KMS-11 (cell line): ENCODE results near the gene MRPL39.

Experiments
- H2AFZ ChIP-seq: fragments of 200-600 bp; sonication (generic); 2 replicates; pipeline ENCODE4 v1.6.1; 2016; ENCODE audit warnings: antibody characterized with exemption, mixed run types, low read depth
- H3K27ac ChIP-seq: fragments of 200-600 bp; sonication (generic); 2 replicates; pipeline ENCODE4 v1.6.1; 2016; ENCODE audit warnings: mild to moderate bottlenecking, mixed run types
- H3K27me3 ChIP-seq: fragments of 200-600 bp; sonication (generic); 2 replicates; pipeline ENCODE4 v1.6.1; 2017; ENCODE audit warnings: mild to moderate bottlenecking, low read depth, mixed run types, moderate library complexity; ENCODE audit not compliant: insufficient read depth
- H3K36me3 ChIP-seq: fragments of 200-600 bp; sonication (generic); 2 replicates; pipeline ENCODE4 v1.6.1; 2017; ENCODE audit warnings: mild to moderate bottlenecking, mixed run types; ENCODE audit not compliant: insufficient read depth
- H3K4me1 ChIP-seq: fragments of 200-600 bp; sonication (generic); 2 replicates; pipeline ENCODE4 v1.6.1; 2016; ENCODE audit warnings: mild to moderate bottlenecking, low read depth, mixed run types; ENCODE audit not compliant: poor library complexity, severe bottlenecking
- H3K4me2 ChIP-seq: fragments of 200-600 bp; sonication (generic); 2 replicates; pipeline ENCODE4 v1.7.0; 2016; ENCODE audit warnings: mild to moderate bottlenecking, mixed run types
- H3K4me3 ChIP-seq: fragments of 200-600 bp; sonication (generic); IDR thresholded peaks from 2 replicates; pipeline ENCODE4 v1.6.1; 2017; ENCODE audit warnings: low read depth, low read length, mixed read lengths; ENCODE audit not compliant: insufficient read depth
- H3K79me2 ChIP-seq: fragments of 200-600 bp; sonication (generic); 2 replicates; pipeline ENCODE4 v1.6.1; 2016; ENCODE audit warnings: low read depth, mixed run types; ENCODE audit not compliant: insufficient read depth
- H3K9ac ChIP-seq: fragments of 200-600 bp; sonication (generic); 2 replicates; pipeline ENCODE4 v1.6.1; 2016; ENCODE audit warnings: mild to moderate bottlenecking, mixed run types
- H4K20me1 ChIP-seq: fragments of 200-600 bp; sonication (generic); 2 replicates; pipeline ENCODE4 v1.6.1; 2016; ENCODE audit warnings: mild to moderate bottlenecking, mixed run types; ENCODE audit not compliant: insufficient read depth
- TF ChIP-seq, protein P1 (sequence below): fragments of 200-600 bp; sonication (generic); conservative IDR thresholded peaks from 2 replicates; pipeline ENCODE4 v1.6.1; 2017; ENCODE audit warnings: low read depth, mild to moderate bottlenecking, antibody characterized with exemption, low read length, moderate library complexity, mixed read lengths

The MRPL39 gene

DNA sequence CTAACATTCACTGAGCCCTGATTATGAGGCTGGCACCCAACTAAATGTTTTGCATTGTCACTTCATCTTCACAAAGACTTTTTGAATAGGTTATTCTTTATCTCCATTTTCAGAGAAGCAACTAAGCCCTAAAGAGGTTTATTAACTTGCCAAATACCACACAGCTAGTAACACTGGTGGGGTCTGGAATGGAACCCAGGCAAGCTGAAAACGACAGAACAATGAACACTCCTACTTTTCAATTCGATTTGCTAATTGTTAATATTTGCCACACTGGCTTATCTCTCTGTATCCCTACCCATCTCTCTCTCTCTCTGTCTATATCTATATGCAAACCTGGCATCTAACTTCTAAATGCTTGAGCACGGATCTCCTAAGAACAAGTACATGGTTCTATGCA, 40.6 kb downstream of the MRPL39 start:
- H3K9ac ChIP-seq = no peak overlapping the region
- H3K36me3 ChIP-seq = no peaks in the 10 kb centered on the region
- no peak overlapping the region for H3K4me3 ChIP-seq
- no peaks in the 10 kb centered on the region for H3K79me2 ChIP-seq
- TF ChIP-seq, protein P1, sequence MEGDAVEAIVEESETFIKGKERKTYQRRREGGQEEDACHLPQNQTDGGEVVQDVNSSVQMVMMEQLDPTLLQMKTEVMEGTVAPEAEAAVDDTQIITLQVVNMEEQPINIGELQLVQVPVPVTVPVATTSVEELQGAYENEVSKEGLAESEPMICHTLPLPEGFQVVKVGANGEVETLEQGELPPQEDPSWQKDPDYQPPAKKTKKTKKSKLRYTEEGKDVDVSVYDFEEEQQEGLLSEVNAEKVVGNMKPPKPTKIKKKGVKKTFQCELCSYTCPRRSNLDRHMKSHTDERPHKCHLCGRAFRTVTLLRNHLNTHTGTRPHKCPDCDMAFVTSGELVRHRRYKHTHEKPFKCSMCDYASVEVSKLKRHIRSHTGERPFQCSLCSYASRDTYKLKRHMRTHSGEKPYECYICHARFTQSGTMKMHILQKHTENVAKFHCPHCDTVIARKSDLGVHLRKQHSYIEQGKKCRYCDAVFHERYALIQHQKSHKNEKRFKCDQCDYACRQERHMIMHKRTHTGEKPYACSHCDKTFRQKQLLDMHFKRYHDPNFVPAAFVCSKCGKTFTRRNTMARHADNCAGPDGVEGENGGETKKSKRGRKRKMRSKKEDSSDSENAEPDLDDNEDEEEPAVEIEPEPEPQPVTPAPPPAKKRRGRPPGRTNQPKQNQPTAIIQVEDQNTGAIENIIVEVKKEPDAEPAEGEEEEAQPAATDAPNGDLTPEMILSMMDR = no peak
- no peak overlapping the region for H3K27ac ChIP-seq
- no peaks in the 10 kb centered on the region for H3K27me3 ChIP-seq
- no peaks in the 10 kb centered on the region for H4K20me1 ChIP-seq
- peaks cover 4% of the 10 kb centered on the region for H3K4me1 ChIP-seq
- H3K4me2 ChIP-seq = no peak overlapping the region
- no peak overlapping the region for H2AFZ ChIP-seq

DNA sequence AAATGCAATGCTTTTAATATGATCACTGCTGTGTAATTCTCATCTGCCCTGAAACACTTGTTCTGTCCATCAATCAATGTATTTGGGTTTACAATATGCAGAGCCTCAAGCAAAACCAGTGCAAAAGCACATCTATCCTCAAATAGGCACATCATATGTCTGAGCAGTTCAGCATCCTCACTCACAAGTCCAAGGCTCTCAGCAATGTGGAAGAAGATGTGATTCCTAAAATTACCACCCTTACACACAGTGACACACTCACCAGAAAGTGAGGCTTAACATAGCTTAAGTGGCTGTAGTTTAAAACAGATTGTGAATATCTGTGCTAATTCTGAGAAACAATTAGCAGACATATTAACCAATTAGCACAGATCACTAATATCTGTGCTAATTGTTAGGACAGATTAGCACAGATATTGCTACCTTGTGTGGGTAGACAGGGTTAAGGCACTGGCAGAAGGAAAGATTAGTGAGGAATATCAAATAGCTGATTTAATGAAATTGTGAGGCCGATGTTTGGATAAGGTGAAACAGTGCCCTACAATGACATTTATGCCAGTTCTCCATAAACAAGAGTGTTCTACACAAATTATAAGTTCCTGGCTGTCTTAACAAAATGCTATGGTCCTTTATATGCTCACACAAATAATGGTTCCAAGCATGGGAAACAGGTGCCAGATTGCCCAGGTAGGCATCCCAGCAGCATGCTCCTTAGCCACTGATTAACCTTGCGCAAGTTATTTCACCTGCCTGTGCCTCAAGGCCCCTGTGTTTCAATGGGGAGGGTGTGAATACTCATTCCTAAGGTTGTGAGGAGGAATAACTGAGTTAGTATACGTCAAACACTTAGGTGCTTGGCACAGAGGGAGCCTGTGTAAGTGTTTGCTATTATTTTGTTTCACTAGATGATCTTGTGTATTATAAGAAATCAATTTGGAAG, 41.7 kb downstream of the MRPL39 start:
- Histone ChIP-seq H2AFZ (no peak overlapping the region), H3K27me3 (no peaks in the 10 kb centered on the region), H3K4me3 (no peak overlapping the region), H3K9ac (no peak overlapping the region), H3K4me1 (peaks cover 4% of the 10 kb centered on the region), H3K27ac (no peak overlapping the region), H3K4me2 (no peak overlapping the region), H3K36me3 (no peaks in the 10 kb centered on the region), H4K20me1 (no peaks in the 10 kb centered on the region), H3K79me2 (no peaks in the 10 kb centered on the region)
- TF ChIP-seq, protein P1 = no peak

DNA sequence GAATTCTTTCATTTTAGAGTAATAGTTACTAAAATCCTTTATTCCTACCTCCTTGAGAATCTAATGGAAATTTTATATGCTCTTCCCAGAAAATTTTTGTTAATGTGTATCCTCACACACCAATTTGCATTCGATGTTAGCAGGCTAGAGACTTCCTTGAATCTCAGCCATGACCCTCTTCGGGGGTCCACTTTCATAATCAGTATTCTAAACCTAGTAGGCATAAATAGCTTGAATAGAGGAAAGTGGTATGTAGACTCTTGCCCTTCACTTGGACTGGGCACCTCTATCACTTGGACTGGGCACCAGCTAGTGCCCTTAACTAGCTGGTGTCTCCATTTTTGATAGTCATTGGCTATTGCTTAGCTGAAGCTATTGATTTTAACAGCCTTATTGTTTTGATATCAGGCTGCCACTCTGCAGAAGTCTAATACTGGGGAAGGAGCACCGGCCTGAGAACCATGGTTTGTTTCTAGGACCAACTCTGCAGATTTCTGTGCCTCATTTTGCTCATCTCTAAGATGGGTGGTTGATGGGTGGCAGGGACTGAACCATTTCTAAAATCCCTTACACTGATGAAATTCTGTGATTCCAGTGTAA, 42.8 kb downstream of the MRPL39 start:
- H3K4me3 ChIP-seq = no peak overlapping the region
- no peaks in the 10 kb centered on the region for H3K79me2 ChIP-seq
- no peaks in the 10 kb centered on the region for H4K20me1 ChIP-seq
- no peaks in the 10 kb centered on the region for H3K36me3 ChIP-seq
- H2AFZ ChIP-seq = no peak overlapping the region
- TF ChIP-seq, protein P1 = no peak
- H3K4me1 ChIP-seq = peaks cover 4% of the 10 kb centered on the region
- no peaks in the 10 kb centered on the region for H3K27me3 ChIP-seq
- no peak overlapping the region for H3K9ac ChIP-seq
- H3K27ac ChIP-seq = no peak overlapping the region
- no peak overlapping the region for H3K4me2 ChIP-seq

DNA sequence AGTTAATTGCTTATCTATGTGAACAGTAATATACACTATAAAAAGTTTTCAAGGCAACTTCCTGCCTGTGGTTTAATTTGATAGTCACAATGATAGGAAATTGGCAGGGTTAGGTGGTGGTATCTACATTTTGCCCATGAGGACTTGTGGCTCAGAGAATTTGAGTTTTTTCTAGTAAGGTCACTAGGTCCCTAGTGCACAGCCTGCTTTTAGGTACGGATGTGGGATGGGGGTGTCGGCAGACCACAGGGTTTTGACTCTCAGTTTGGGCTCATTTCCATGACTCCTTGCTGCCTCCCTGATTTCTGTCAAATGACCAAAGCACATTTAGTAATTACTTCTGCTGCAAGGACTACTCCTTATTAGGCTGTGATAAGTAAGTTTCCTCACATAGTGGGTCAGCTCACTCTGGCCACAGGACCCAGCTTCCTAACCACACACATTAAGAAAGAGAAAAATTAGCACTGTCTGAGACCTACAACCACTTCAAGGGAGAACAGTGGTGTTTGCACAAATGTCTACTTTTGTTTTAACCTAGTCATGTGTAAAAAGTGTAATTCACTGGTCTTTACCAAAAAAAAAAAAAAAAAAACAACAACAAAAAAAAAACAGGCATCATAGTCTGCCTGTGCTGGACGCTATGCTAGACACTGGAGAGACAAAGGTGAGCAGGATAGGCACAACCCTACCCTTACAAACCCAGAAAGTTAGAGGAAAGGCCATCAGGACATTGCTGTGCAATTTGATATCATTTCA, 43.7 kb downstream of the MRPL39 start:
- no peaks in the 10 kb centered on the region for H3K36me3 ChIP-seq
- no peaks in the 10 kb centered on the region for H4K20me1 ChIP-seq
- H2AFZ ChIP-seq = no peak overlapping the region
- TF ChIP-seq, protein P1 = no peak
- H3K9ac ChIP-seq = no peak overlapping the region
- no peaks in the 10 kb centered on the region for H3K27me3 ChIP-seq
- peaks cover 4% of the 10 kb centered on the region for H3K4me1 ChIP-seq
- no peak overlapping the region for H3K4me2 ChIP-seq
- H3K27ac ChIP-seq = no peak overlapping the region
- H3K4me3 ChIP-seq = no peak overlapping the region
- H3K79me2 ChIP-seq = no peaks in the 10 kb centered on the region
